Fibroblast of villous mesenchyme (primary cell): ENCODE results near the gene EVA1C. TPM values are rescaled to one million over a fixed set of nuclear protein-coding genes. Genes with fewer than 3 reads are reported as not detected.

ENCODE experiments used
- DNase-seq: peaks from one replicate; pipeline ENCODE4 v3.0.0-alpha.2; 2010; ENCODE audit warnings: low read depth
- H3K4me3 ChIP-seq: 2 replicates; pipeline ENCODE4 v1.5.1; 2011; ENCODE audit warnings: low read depth, mild to moderate bottlenecking, low read length
- total RNA-seq: library from RNA; depleted of rRNA; stranded (reverse); fragments of >200 nt; gene quantifications from 2 replicates; pipeline ENCODE4 v1.2.3, GENCODE V29; 2012
- TF ChIP-seq, protein P1 (sequence below): IDR thresholded peaks from 2 replicates; pipeline ENCODE4 v1.5.1; 2012; ENCODE audit warnings: low read depth, mild to moderate bottlenecking, low read length; ENCODE audit not compliant: insufficient read depth

Gene EVA1C
- total RNA-seq, 1 donor: 10.8 TPM

DNA sequence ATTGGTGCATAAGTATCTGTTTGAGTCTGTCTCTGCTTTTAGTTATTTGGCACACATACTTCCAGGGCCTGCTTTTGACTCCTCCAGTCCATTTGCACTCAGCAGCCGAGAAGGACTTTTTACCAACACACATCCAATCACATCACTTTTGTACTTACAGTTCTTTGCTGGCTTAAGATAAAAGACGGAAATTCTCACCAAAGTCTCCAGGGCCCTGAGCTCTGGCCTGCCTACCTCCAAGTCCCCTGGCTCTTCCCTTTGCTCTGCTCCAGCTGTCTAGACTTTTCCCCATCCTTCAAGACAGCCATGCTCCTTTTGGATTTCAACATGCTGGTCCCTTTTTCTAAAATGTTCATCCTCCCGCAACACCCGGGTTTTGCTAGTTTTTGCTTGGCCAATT, 2.2 kb upstream of the EVA1C start:
- H3K4me3 ChIP-seq: no peak overlapping the region
- TF ChIP-seq, protein P1, sequence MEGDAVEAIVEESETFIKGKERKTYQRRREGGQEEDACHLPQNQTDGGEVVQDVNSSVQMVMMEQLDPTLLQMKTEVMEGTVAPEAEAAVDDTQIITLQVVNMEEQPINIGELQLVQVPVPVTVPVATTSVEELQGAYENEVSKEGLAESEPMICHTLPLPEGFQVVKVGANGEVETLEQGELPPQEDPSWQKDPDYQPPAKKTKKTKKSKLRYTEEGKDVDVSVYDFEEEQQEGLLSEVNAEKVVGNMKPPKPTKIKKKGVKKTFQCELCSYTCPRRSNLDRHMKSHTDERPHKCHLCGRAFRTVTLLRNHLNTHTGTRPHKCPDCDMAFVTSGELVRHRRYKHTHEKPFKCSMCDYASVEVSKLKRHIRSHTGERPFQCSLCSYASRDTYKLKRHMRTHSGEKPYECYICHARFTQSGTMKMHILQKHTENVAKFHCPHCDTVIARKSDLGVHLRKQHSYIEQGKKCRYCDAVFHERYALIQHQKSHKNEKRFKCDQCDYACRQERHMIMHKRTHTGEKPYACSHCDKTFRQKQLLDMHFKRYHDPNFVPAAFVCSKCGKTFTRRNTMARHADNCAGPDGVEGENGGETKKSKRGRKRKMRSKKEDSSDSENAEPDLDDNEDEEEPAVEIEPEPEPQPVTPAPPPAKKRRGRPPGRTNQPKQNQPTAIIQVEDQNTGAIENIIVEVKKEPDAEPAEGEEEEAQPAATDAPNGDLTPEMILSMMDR: no peak
- no peak for DNase-seq

DNA sequence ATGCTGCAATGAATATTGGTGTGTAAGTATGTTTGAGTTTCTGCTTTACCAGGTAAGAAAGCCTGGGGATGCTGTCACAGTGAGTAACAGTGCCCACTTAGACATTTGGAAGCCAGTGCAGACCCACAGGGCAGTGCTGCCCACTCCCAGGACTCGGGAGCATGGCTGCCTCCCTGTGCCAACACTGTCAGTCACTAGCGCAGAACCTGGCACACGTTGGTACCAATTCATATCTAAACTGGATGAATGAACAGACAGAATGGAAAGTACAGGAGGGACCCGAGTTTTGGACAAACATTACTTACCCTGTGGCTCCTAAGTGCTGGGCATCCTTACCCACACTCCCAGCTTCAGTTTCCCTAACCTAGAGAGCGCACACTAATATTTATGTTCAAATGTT, 1.6 kb upstream of the EVA1C start:
- H3K4me3 ChIP-seq: peak overlapping the region; percentile 81
- TF ChIP-seq, protein P1: no peak
- DNase-seq: no peak

DNA sequence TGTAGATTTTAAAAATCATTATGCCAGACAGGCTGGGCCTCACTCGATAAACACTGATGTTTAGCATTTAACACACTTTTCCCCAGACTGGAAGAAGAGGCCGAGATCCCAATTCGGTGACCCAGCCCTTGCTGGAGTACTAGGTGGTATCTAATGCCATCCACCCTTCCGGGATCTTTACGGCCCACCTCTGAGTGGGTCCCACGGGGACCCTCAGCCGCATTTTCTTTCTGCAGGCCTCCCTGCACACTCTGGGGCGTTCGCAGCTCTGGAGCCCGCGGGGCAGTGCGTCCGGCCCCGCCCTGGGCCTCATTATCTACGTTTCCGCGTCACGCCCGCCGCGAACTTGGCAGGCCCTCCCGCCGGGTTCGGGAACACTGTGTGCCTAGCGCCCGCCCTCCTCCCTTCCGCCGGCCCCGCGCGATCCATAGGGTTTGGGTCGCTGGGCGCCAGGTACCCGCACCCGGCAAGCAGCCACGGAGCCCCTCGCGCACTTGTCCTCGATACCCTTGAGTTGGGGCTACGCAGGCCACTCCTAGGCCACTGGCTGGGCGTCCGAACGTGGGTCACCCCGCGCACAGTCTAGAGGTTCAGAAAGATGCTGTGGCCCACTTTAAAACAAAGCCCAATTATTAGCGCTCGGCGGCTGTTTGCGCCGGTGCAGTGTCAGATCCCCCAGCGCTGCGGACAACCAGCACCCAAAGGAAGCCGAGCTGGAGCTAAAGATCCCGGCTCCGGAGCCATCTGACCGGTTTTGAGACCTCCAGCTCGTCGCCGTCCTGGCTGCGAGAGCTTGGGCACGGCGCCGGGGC, 950 bp upstream of the EVA1C start:
- H3K4me3 ChIP-seq: peak overlapping the region; percentile 81
- DNase-seq: peak; percentile 90
- TF ChIP-seq, protein P1: no peak

DNA sequence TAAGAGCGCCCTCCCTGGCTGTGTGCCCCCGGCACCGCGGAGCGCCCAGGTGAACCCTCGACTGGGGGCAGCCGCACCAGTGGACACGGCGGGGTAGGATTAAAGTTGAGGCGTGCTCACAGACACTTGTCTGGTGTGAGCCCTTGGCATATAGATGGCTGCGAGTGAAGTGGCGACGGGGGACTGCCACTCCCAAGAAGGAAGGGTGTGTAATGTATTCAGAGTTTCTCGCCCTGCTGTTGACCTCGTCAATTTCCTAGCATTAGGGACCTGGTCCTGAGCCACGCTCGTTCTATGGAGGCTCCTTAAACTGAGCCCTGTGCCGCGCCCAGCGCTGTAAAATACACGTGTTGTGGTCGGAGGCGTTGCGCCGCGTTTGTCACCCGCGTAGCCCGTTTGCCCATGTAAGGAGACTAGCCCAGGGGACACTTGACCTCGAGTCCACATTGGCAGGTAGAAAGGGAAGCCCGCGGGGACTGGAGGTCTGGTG, 554 bp downstream of the EVA1C start:
- peak; percentile 53 for DNase-seq
- TF ChIP-seq, protein P1: no peak
- H3K4me3 ChIP-seq: peak overlapping the region; percentile 81

DNA sequence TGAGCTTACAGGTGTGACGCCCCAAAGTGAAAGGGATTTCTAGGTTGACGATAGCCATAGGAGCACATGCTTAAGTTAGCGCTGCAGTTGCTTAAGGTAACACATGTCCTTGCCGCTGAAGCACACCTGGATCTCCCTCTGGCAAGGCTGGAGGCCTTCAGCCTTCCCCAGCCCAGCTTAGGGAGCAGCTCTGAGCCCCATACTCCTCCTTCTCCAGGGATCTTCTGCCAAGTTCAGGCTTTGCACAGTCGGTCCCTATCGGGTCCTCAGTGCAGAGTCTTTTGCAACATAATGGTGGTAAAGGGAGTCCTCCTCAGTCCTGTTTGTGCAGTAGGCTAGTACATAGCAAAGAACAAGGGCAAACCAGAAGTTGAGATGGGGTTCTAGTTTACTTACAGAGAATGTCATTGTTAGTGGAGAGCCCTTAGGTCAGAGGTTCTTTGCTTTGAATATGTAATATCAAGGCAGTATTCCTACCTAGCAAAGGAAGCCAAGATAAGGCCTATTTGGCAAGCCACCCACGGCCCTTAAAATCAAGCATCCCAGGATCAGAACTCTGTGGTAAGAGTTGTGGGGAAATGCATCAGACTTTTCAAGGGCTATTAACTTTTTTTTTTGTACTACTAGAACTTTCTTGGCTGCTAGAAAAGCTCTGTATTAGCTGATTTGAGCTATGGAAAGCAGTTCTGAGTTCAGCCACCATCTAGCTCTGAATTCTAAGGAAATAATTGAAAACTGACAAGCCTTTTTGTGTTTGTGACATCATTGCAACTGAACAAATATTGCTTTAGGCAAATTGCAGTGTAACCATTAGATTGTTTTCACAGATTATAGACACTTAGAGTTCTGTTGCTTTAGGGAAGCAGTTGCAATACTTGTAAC, 1.4 kb downstream of the EVA1C start:
- peak; percentile 75 for DNase-seq
- TF ChIP-seq, protein P1: no peak
- H3K4me3 ChIP-seq: peak overlapping the region; percentile 81

DNA sequence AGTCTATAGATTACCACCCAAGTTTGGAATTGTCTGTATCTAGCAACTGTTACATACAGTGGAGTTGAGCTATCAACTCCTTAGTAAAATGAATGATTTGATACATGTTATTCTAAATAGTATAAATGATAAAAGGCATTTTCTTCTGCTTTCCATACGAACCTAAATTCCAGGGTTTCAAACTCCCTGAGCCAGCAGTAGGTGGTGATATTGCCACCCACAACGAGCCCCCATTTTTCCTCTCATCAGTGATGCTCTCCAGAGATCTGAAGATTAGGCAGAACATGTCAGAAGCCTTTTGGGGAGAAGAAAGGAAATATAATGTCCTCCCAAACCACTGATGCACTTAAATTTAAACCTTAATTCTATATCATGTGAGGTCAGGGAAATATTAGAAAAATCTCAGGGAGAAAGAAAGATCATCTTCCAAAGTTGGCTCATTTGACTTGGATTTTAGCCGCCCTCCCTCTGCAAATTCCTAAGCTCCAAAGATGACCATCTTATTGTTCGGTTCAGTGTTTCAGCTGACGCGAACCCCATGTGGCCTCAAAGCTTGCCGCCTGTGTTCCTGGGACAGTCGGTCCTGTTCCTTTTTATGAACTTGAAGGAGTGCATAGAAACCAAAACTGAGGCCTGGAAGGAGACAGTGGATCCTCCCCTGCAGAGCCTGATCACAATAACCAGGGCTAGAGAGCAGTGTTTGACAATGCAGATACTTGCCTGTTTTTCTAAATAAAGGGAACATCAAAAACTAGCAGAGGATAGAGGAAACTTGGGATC, 2.3 kb downstream of the EVA1C start:
- peak; percentile 82 for DNase-seq
- H3K4me3 ChIP-seq: peak overlapping the region; percentile 1
- TF ChIP-seq, protein P1: peak; percentile 59
